Loucy (cell line): ENCODE data around the gene DENND2C.

ENCODE experiments used
- CTCF ChIP-seq: fragments of 200-600 bp; sonication (generic); conservative IDR thresholded peaks from 2 replicates; pipeline ENCODE4 v1.5.1; 2014; ENCODE audit warnings: mild to moderate bottlenecking, antibody characterized with exemption, low read length
- EZH2phosphoT487 ChIP-seq: fragments of 200-600 bp; IDR thresholded peaks from 2 replicates; pipeline ENCODE4 v1.6.1; 2018; ENCODE audit warnings: antibody characterized with exemption, mild to moderate bottlenecking, moderate library complexity, borderline replicate concordance

DNA sequence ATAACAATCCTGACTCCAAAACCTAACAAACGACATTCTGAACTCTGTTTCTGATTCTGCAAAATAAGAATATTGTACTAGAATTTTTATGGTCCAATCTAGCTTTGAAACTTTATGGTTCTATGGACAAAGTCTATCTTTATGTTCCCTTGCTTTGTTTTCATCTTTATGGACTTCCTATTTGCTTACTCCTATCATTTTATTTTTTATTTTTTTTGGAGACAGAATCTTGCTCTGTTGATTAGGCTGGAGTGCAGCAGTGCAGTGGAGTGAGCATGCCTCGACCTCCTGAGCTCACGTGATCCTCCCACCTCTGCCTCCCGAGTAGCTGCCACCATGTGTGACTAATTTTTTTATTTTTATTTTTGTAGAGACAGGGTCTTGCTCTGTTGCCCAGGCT is 43.1 kb upstream of the DENND2C start:
- TF ChIP-seq CTCF (no peak), EZH2phosphoT487 (no peak)
